ENCODE measurements around the gene DIP2C.

The DIP2C gene

GRCh38 chr10:546971-547590, 142.4 kb downstream of the DIP2C start:
- Histone ChIP-seq H3K36me3 (ENCODE audit: insufficient read depth, low read length) (no peaks in the 10 kb centered on the region), H3K9me3 (ENCODE audit: low read length) (no peaks in the 10 kb centered on the region), H2AFZ (ENCODE audit: low read depth, low read length) (no peak overlapping the region), H3K27me3 (ENCODE audit: insufficient read depth, low read length) (no peaks in the 10 kb centered on the region), H3K4me3 (ENCODE audit: low read length) (no peak overlapping the region), H3K4me1 (ENCODE audit: insufficient read depth, low read length) (peaks cover 23% of the 10 kb centered on the region)

DNA sequence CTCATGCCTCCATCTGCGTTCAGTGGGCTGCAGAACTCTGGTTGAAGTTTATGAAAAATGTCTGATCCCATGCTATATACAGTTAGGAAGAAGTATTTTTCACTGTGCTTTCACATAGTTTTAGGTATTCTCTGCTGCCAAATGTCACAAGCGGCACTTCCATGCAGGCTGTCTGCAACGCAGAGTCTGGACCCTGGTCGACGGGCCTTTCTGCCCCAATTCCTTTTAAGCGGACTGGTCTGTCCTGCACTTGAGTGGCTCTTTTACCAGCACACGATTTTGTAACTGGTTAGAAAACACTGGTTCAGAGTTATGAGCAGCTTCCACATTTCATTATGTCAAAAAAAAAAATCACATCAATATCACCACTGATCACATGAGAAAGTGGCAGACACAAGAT, 143.0 kb downstream of the DIP2C start:
- no peaks in the 10 kb centered on the region for H3K27me3 ChIP-seq (ENCODE audit: insufficient read depth, low read length)
- peaks cover 23% of the 10 kb centered on the region for H3K4me1 ChIP-seq (ENCODE audit: insufficient read depth, low read length)
- H3K9me3 ChIP-seq (ENCODE audit: low read length) = no peaks in the 10 kb centered on the region
- H3K36me3 ChIP-seq (ENCODE audit: insufficient read depth, low read length) = no peaks in the 10 kb centered on the region
- H3K4me3 ChIP-seq (ENCODE audit: low read length) = no peak overlapping the region
- no peak overlapping the region for H2AFZ ChIP-seq (ENCODE audit: low read depth, low read length)

GRCh38 chr10:543862-544822, 145.3 kb downstream of the DIP2C start:
- Histone ChIP-seq H3K4me1 (ENCODE audit: insufficient read depth, low read length) (peaks cover 23% of the 10 kb centered on the region), H3K9me3 (ENCODE audit: low read length) (no peaks in the 10 kb centered on the region), H2AFZ (ENCODE audit: low read depth, low read length) (no peak overlapping the region), H3K27me3 (ENCODE audit: insufficient read depth, low read length) (no peaks in the 10 kb centered on the region), H3K36me3 (ENCODE audit: insufficient read depth, low read length) (no peaks in the 10 kb centered on the region), H3K4me3 (ENCODE audit: low read length) (no peak overlapping the region)

DNA sequence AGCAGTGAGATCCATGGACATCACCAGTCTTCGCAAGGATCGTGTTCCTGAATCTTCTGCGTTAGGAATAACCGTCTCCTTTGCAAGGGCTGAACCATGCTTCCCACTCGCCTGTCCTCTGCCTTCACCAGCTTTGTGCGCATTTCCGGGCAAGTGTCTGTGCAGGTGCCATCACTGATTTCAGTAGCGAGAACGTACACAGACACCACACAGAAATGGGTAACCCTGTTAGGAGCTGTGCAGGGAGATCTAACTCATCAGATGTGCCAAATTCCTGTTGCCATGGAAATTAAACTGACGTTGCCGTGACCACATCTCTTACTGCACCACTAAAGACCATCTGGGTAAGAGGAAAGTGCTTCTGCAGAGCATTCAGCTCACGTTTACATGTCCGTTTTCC, 146.3 kb downstream of the DIP2C start:
- Histone ChIP-seq H2AFZ (ENCODE audit: low read depth, low read length) (no peak overlapping the region), H3K9me3 (ENCODE audit: low read length) (no peaks in the 10 kb centered on the region), H3K36me3 (ENCODE audit: insufficient read depth, low read length) (no peaks in the 10 kb centered on the region), H3K4me1 (ENCODE audit: insufficient read depth, low read length) (peaks cover 23% of the 10 kb centered on the region), H3K4me3 (ENCODE audit: low read length) (no peak overlapping the region), H3K27me3 (ENCODE audit: insufficient read depth, low read length) (no peaks in the 10 kb centered on the region)

DNA sequence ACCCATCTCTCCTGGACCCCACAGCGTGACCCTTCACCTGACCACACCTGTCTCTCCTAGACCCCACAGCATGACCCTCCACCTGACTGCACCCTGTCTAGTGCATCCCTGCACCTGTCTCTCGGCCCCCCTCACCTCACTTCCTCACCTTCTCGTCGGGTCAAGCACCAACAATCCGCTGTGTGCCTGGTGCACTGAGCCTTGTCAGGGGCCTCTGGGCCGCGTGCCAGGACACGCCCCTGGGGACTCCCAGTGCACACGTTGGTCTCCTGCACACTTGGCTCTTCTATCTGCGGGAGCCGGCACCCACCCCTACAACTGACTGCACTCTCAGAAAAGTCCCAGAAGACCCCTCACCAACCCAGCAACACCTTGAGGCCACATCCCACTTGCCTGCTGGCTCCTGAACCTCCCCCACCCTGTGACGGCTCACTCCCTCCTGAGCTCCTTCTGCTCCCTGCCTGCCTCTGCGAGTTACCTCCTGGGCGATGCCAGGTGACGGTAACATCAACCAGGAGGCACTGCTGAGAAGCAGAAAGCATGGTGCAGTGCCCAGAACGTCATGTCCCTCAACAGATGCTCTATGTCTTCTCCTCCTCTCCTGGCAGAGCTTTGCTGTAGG, 147.6 kb downstream of the DIP2C start:
- peaks cover 12% of the 10 kb centered on the region for H3K4me1 ChIP-seq (ENCODE audit: insufficient read depth, low read length)
- no peaks in the 10 kb centered on the region for H3K9me3 ChIP-seq (ENCODE audit: low read length)
- H2AFZ ChIP-seq (ENCODE audit: low read depth, low read length) = no peak overlapping the region
- no peak overlapping the region for H3K4me3 ChIP-seq (ENCODE audit: low read length)
- H3K27me3 ChIP-seq (ENCODE audit: insufficient read depth, low read length) = no peaks in the 10 kb centered on the region
- H3K36me3 ChIP-seq (ENCODE audit: insufficient read depth, low read length) = no peaks in the 10 kb centered on the region

DNA sequence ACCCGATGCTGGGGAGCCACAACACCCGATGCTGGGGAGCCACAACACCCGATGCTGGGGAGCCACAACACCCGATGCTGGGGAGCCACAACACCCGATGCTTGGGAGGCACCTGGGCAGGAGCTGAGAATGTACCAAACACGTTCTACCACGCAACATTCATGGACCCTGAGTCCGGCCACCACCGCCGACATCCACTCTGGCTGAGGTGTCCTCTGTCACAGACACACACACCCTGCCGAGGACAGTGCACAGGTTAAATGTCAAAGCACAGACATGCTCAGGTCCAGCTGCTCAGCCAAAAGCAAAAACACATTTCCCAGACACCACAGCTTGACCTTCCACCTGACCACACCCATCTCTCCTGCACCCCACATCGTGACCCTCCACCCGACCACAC, 148.4 kb downstream of the DIP2C start:
- Histone ChIP-seq H3K27me3 (ENCODE audit: insufficient read depth, low read length) (no peaks in the 10 kb centered on the region), H3K4me3 (ENCODE audit: low read length) (no peak overlapping the region)

DNA sequence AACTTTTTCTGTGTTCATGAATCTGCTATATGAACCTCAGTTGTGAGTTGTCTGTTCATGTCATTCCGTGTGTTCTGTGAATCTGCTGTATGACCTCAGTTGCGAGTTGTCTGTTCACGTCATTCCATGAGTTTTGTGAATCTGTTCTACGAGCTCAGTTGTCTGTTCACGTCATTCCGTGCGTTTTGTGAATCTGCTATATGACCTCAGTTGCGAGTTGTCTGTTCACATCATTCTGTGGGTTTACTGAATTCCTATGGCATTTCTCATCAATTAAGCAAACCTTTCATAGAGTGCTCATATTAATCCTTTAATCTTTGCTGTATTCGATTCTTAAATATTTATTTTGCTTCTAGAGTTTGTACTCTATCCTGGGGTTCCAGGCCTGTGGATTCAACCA, 150.6 kb downstream of the DIP2C start:
- peaks cover 2% of the 10 kb centered on the region for H3K9me3 ChIP-seq (ENCODE audit: low read length)
- peaks cover 9% of the 10 kb centered on the region for H3K4me1 ChIP-seq (ENCODE audit: insufficient read depth, low read length)
- H3K4me3 ChIP-seq (ENCODE audit: low read length) = no peak overlapping the region
- H3K36me3 ChIP-seq (ENCODE audit: insufficient read depth, low read length) = no peaks in the 10 kb centered on the region
- H2AFZ ChIP-seq (ENCODE audit: low read depth, low read length) = no peak overlapping the region
- H3K27me3 ChIP-seq (ENCODE audit: insufficient read depth, low read length) = no peaks in the 10 kb centered on the region

More for the DNA sequence above, 148.4 kb downstream of the DIP2C start:
- H3K9me3 ChIP-seq (ENCODE audit: low read length) = peaks cover under 1% of the 10 kb centered on the region
- H3K4me1 ChIP-seq (ENCODE audit: insufficient read depth, low read length) = peaks cover 11% of the 10 kb centered on the region
- no peak overlapping the region for H2AFZ ChIP-seq (ENCODE audit: low read depth, low read length)
- H3K36me3 ChIP-seq (ENCODE audit: insufficient read depth, low read length) = no peaks in the 10 kb centered on the region

- Histone ChIP-seq H3K36me3 (ENCODE audit: insufficient read depth, low read length) (no peaks in the 10 kb centered on the region), H2AFZ (ENCODE audit: low read depth, low read length) (no peak overlapping the region), H3K4me3 (ENCODE audit: low read length) (no peak overlapping the region), H3K27me3 (ENCODE audit: insufficient read depth, low read length) (no peaks in the 10 kb centered on the region), H3K9me3 (ENCODE audit: low read length) (peaks cover 4% of the 10 kb centered on the region), H3K4me1 (ENCODE audit: insufficient read depth, low read length) (no peaks in the 10 kb centered on the region)
These were observed 152.5 kb downstream of the DIP2C start for GRCh38 chr10:536935-537334.

- Histone ChIP-seq H3K27me3 (ENCODE audit: insufficient read depth, low read length) (no peaks in the 10 kb centered on the region), H2AFZ (ENCODE audit: low read depth, low read length) (no peak overlapping the region), H3K4me1 (ENCODE audit: insufficient read depth, low read length) (no peaks in the 10 kb centered on the region), H3K36me3 (ENCODE audit: insufficient read depth, low read length) (no peaks in the 10 kb centered on the region), H3K9me3 (ENCODE audit: low read length) (peaks cover 4% of the 10 kb centered on the region), H3K4me3 (ENCODE audit: low read length) (no peak overlapping the region)
These were observed 153.0 kb downstream of the DIP2C start for GRCh38 chr10:536371-536925.

DNA sequence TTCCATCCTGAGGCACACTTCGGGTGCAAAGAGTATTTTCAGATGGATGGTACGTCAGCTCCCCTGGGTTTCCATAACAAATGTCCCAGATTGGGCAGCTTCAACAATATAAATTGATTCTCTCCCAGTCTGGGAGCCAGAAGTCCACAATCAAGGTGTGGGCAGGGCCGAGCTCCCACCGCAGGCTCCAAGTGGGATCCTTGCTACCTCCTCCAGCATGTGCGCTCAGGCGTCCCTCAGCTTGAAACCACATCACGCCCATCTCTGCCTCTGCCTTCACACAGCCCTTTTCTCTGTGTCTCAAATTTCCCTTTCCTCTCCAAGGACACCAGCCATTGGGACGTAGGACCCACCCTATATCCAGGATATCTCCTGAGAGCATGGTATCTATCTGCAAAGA, 153.5 kb downstream of the DIP2C start:
- no peak overlapping the region for H3K4me3 ChIP-seq (ENCODE audit: low read length)
- H3K4me1 ChIP-seq (ENCODE audit: insufficient read depth, low read length) = no peaks in the 10 kb centered on the region
- H2AFZ ChIP-seq (ENCODE audit: low read depth, low read length) = no peak overlapping the region
- peaks cover 4% of the 10 kb centered on the region for H3K9me3 ChIP-seq (ENCODE audit: low read length)
- H3K36me3 ChIP-seq (ENCODE audit: insufficient read depth, low read length) = no peaks in the 10 kb centered on the region
- no peaks in the 10 kb centered on the region for H3K27me3 ChIP-seq (ENCODE audit: insufficient read depth, low read length)

DNA sequence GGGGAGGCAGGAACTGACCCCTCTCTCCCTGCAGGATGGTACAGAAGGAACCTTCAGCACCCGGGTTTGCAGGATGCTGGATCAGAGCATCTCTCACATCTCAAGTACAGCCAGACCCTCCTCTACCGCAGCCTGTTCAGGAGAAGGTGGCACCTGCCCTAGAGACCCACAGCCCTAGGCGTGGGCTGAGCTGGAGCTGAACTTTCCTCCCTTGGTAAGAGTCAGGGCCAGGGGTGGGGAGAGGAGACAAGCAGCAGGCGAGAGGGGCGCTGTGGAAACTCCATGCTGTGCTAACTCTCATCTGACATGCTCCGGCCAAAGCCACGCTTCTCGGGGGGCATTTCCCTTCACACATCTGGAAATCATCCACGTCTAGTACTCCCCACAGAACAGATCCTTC, 154.4 kb downstream of the DIP2C start:
- Histone ChIP-seq H3K4me3 (ENCODE audit: low read length) (no peak overlapping the region), H3K4me1 (ENCODE audit: insufficient read depth, low read length) (no peaks in the 10 kb centered on the region), H2AFZ (ENCODE audit: low read depth, low read length) (no peak overlapping the region), H3K9me3 (ENCODE audit: low read length) (peaks cover 4% of the 10 kb centered on the region), H3K27me3 (ENCODE audit: insufficient read depth, low read length) (no peaks in the 10 kb centered on the region), H3K36me3 (ENCODE audit: insufficient read depth, low read length) (no peaks in the 10 kb centered on the region)

GRCh38 chr10:534047-534566, 155.4 kb downstream of the DIP2C start:
- Histone ChIP-seq H3K4me1 (ENCODE audit: insufficient read depth, low read length) (no peaks in the 10 kb centered on the region), H2AFZ (ENCODE audit: low read depth, low read length) (no peak overlapping the region), H3K4me3 (ENCODE audit: low read length) (no peak overlapping the region)

GRCh38 chr10:533611-534010, 155.9 kb downstream of the DIP2C start:
- Histone ChIP-seq H2AFZ (ENCODE audit: low read depth, low read length) (no peak overlapping the region), H3K27me3 (ENCODE audit: insufficient read depth, low read length) (no peaks in the 10 kb centered on the region), H3K4me1 (ENCODE audit: insufficient read depth, low read length) (no peaks in the 10 kb centered on the region), H3K36me3 (ENCODE audit: insufficient read depth, low read length) (no peaks in the 10 kb centered on the region), H3K4me3 (ENCODE audit: low read length) (no peak overlapping the region), H3K9me3 (ENCODE audit: low read length) (peaks cover 4% of the 10 kb centered on the region)

More at GRCh38 chr10:534047-534566, 155.4 kb downstream of the DIP2C start:
- peaks cover 4% of the 10 kb centered on the region for H3K9me3 ChIP-seq (ENCODE audit: low read length)
- H3K36me3 ChIP-seq (ENCODE audit: insufficient read depth, low read length) = no peaks in the 10 kb centered on the region
- no peaks in the 10 kb centered on the region for H3K27me3 ChIP-seq (ENCODE audit: insufficient read depth, low read length)
